ENCODE results near the gene FAM3A. TPM values are rescaled to one million over a fixed set of nuclear protein-coding genes. Genes with fewer than 3 reads are reported as not detected.

FAM3A gene
- total RNA-seq, 1 donor from 2014 or later, result 4.5 TPM

DNA sequence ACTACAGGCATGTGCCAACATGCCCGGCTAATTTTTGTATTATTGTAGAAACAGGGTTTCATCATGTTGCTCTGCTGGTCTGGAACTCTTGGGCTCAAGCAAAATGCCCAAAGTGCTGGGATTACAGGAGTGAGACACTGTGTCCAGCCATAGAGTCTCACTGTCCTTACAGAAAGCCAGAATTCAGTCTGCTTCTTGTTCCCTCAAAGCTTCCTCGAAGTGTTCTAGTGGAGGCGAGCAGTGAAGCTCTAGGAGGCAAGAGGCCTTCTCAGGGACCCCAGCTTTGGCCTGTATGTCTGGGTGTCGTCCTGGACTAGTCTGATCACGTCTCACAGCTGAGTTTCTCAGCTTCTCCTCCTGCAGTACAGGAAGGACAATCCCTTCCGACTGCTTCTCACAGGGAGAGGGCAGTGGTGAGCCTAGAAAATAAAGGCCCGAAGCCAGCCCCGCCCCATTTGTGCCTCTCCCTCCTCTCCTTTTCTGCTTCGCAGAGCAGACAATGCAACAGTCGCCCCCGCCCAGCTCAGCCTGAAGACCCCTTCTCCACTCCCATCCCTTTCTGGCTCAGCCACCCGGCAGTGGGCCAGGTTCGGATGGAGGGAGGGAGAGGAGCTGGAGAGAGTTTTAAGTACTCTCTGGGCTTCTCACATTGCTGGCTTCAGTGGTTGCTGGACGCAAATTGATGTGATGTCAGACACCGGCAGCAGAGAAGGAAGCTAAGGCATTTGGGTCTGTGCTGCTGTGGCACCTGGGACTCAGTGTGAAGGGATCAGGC, 11.1 kb upstream of the FAM3A start:
- no peaks in the 10 kb centered on the region for H4K20me1 ChIP-seq (ENCODE audit: low read depth)
- peaks cover 27% of the 10 kb centered on the region for H3K27me3 ChIP-seq
- no peaks in the 10 kb centered on the region for H3K9me3 ChIP-seq (ENCODE audit: low read depth)
- H3K27ac ChIP-seq, result no peak overlapping the region
- peaks cover 8% of the 10 kb centered on the region for H3K27me3 Mint-ChIP-seq (ENCODE audit: insufficient read depth, low read depth)
- H3K79me2 ChIP-seq (ENCODE audit: low read depth), result no peaks in the 10 kb centered on the region
- H3K9ac ChIP-seq, result no peak overlapping the region
- DNase-seq (ENCODE audit: low spot score), result peak; percentile 88
- H3K4me1 Mint-ChIP-seq, result peaks cover 8% of the 10 kb centered on the region
- H3K4me2 ChIP-seq, result peak overlapping the region; percentile 70
- peak overlapping the region; percentile 50 for H3K4me3 Mint-ChIP-seq
- H2AFZ ChIP-seq (replicated peaks), result no peak overlapping the region
- H3K27ac Mint-ChIP-seq, result peak overlapping the region; percentile 60
- TF ChIP-seq, protein P1, sequence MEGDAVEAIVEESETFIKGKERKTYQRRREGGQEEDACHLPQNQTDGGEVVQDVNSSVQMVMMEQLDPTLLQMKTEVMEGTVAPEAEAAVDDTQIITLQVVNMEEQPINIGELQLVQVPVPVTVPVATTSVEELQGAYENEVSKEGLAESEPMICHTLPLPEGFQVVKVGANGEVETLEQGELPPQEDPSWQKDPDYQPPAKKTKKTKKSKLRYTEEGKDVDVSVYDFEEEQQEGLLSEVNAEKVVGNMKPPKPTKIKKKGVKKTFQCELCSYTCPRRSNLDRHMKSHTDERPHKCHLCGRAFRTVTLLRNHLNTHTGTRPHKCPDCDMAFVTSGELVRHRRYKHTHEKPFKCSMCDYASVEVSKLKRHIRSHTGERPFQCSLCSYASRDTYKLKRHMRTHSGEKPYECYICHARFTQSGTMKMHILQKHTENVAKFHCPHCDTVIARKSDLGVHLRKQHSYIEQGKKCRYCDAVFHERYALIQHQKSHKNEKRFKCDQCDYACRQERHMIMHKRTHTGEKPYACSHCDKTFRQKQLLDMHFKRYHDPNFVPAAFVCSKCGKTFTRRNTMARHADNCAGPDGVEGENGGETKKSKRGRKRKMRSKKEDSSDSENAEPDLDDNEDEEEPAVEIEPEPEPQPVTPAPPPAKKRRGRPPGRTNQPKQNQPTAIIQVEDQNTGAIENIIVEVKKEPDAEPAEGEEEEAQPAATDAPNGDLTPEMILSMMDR (IDR thresholded peaks at IDR 0.05), result peak; percentile 52
- TF ChIP-seq EZH2 (IDR thresholded peaks at IDR 0.05) (no peak), EZH2phosphoT487 (IDR thresholded peaks at IDR 0.05) (no peak)
- peaks cover 4% of the 10 kb centered on the region for H3F3A ChIP-seq (ENCODE audit: low read depth)
- peaks cover 3% of the 10 kb centered on the region for H3K4me1 ChIP-seq
- H3K36me3 Mint-ChIP-seq, result peaks cover 3% of the 10 kb centered on the region
- H3K9me3 Mint-ChIP-seq, result peaks cover 13% of the 10 kb centered on the region
- H3K36me3 ChIP-seq, result no peaks in the 10 kb centered on the region
- H3K4me3 ChIP-seq, result peak overlapping the region; percentile 33

DNA sequence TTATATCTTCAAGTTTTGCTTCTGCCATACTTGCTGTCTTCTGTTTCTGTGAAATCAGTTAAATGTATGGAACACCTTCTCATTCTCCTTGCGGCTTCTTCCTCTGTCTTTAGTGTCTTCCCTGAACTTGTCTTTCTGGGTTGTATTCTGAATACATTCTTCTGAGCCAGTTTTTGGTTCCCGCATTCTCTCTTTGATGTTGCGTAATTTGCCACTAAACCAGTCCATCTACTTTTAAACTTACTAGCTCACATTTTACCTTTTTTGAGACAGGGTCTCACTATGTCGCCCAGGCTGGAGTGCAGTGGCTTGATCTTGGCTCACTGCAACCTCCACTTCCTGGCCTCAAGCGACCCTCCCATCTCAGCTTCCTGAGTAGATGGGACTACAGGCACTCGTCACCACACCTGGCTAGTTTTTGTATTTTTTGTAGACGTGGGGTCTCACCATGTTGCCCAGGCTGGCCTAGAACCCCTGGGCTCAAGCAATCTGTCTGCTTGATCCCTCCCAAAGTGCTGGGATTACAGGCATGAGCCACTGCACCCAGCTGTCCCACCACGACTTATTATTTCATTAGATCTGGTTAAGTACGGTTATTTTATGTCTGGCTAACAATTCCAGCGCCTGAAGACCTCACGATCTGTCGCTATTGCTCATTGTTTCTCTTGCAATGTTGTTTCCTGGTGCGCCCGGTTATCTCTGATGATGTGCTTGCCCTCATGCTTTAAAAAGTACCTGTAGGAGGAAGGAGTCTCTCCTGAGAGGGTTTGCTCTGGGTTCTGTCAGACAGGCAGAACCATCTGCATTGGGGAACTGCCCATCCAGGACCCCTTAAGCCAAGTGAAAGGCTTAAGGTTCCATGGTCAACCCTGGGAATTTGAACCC, 9.8 kb upstream of the FAM3A start:
- H3K9me3 Mint-ChIP-seq, result peaks cover 14% of the 10 kb centered on the region
- H3K4me1 Mint-ChIP-seq, result peaks cover 8% of the 10 kb centered on the region
- Histone ChIP-seq H3K4me1 (peaks cover 3% of the 10 kb centered on the region), H3K27ac (no peak overlapping the region), H2AFZ (replicated peaks) (no peak overlapping the region), H3K79me2 (ENCODE audit: low read depth) (no peaks in the 10 kb centered on the region), H3K27me3 (peaks cover 27% of the 10 kb centered on the region), H4K20me1 (ENCODE audit: low read depth) (no peaks in the 10 kb centered on the region), H3K4me3 (no peak overlapping the region), H3K36me3 (no peaks in the 10 kb centered on the region), H3K4me2 (no peak overlapping the region), H3F3A (ENCODE audit: low read depth) (peaks cover 4% of the 10 kb centered on the region), H3K9ac (no peak overlapping the region), H3K9me3 (ENCODE audit: low read depth) (no peaks in the 10 kb centered on the region)
- peaks cover under 1% of the 10 kb centered on the region for H3K36me3 Mint-ChIP-seq
- no peak for DNase-seq (ENCODE audit: low spot score)
- no peak overlapping the region for H3K4me3 Mint-ChIP-seq
- TF ChIP-seq EZH2phosphoT487 (IDR thresholded peaks at IDR 0.05) (no peak), EZH2 (IDR thresholded peaks at IDR 0.05) (no peak)
- TF ChIP-seq, protein P1 (IDR thresholded peaks at IDR 0.05), result no peak
- peaks cover 12% of the 10 kb centered on the region for H3K27me3 Mint-ChIP-seq (ENCODE audit: insufficient read depth, low read depth)
- no peak overlapping the region for H3K27ac Mint-ChIP-seq

DNA sequence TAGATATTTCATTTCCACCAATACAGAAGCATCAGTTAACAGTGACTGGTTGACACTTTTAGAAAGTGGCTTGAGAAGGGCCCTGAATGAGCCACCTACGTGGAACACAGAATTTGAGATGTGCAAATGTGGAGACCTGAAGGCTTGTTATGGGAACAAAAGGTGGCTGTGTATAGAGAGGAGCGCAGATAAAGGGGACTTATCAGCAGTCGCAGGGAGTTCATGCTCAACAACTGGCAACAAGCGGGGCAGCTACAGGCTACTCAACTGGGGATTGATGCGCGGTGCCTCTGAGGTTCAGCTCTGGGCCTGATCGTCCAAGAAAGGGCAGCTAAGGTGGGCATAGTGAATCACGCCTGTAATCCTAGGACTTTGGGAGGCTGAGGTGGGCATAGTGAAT, 3.4 kb upstream of the FAM3A start:
- H3K4me1 Mint-ChIP-seq, result peaks cover 19% of the 10 kb centered on the region
- TF ChIP-seq EZH2 (IDR thresholded peaks at IDR 0.05) (no peak), EZH2phosphoT487 (IDR thresholded peaks at IDR 0.05) (no peak)
- TF ChIP-seq, protein P1 (IDR thresholded peaks at IDR 0.05), result no peak

More for the DNA sequence above, 3.4 kb upstream of the FAM3A start:
- H4K20me1 ChIP-seq (ENCODE audit: low read depth), result no peaks in the 10 kb centered on the region
- Mint-ChIP-seq H3K27ac (no peak overlapping the region), H3K27me3 (ENCODE audit: insufficient read depth, low read depth) (peaks cover 10% of the 10 kb centered on the region), H3K36me3 (no peaks in the 10 kb centered on the region), H3K9me3 (peaks cover 17% of the 10 kb centered on the region), H3K4me3 (peak overlapping the region; percentile 19)
- H3K4me3 ChIP-seq, result no peak overlapping the region
- H3K9me3 ChIP-seq (ENCODE audit: low read depth), result no peaks in the 10 kb centered on the region
- no peaks in the 10 kb centered on the region for H3K36me3 ChIP-seq
- H3F3A ChIP-seq (ENCODE audit: low read depth), result peaks cover 8% of the 10 kb centered on the region
- H3K4me2 ChIP-seq, result no peak overlapping the region
- DNase-seq (ENCODE audit: low spot score), result no peak
- H3K79me2 ChIP-seq (ENCODE audit: low read depth), result peaks cover 2% of the 10 kb centered on the region
- no peak overlapping the region for H3K9ac ChIP-seq
- no peak overlapping the region for H2AFZ ChIP-seq (replicated peaks)
- no peak overlapping the region for H3K27ac ChIP-seq
- peaks cover 16% of the 10 kb centered on the region for H3K27me3 ChIP-seq
- no peaks in the 10 kb centered on the region for H3K4me1 ChIP-seq

Measured in neural progenitor cell (in vitro differentiated cells).